Amniotic stem cell (primary cell): Measurements from ENCODE around the gene NSD1.

Experiments
- DNase-seq: peaks from one replicate; lab custom pipeline; 2025; lab: John Stamatoyannopoulos, UW

NSD1 gene

GRCh38 chr5:177133096-177133852 lies at the start of gene NSD1:
TSS of gene NSD1 (plus strand) at chr5:177133773. CDS start at chr5:177135104, 1,331 bp downstream.
- no peak for DNase-seq

GRCh38 chr5:177084175-177084574 lies 49.4 kb upstream of the NSD1 start:
- no peak for DNase-seq

GRCh38 chr5:177085985-177086653 lies 47.5 kb upstream of the NSD1 start:
- DNase-seq = no peak

GRCh38 chr5:177086654-177087397 lies 46.7 kb upstream of the NSD1 start, which contains the start of gene FGFR4:
TSS of gene FGFR4 (plus strand) at chr5:177086915. CDS start at chr5:177089603, 2,688 bp downstream.
- DNase-seq = no peak

- DNase-seq = no peak
Measured at GRCh38 chr5:177087398-177088005, 46.1 kb upstream of the NSD1 start.

GRCh38 chr5:177089127-177089526 lies 44.4 kb upstream of the NSD1 start:
- DNase-seq = no peak

GRCh38 chr5:177089825-177090641 lies 43.5 kb upstream of the NSD1 start:
- no peak for DNase-seq

GRCh38 chr5:177090813-177091212 lies 42.8 kb upstream of the NSD1 start:
- no peak for DNase-seq

GRCh38 chr5:177091232-177091631 lies 42.3 kb upstream of the NSD1 start:
- no peak for DNase-seq

GRCh38 chr5:177092178-177093081 lies 41.1 kb upstream of the NSD1 start:
- no peak for DNase-seq

- DNase-seq = no peak
Measured at GRCh38 chr5:177093082-177093712, 40.4 kb upstream of the NSD1 start.

GRCh38 chr5:177093803-177094202 lies 39.8 kb upstream of the NSD1 start:
- DNase-seq = no peak

- DNase-seq = no peak
Measured at GRCh38 chr5:177094224-177095087, 39.1 kb upstream of the NSD1 start.

- DNase-seq = no peak
Measured at GRCh38 chr5:177095088-177095669, 38.4 kb upstream of the NSD1 start.

GRCh38 chr5:177096162-177097015 lies 37.2 kb upstream of the NSD1 start:
- no peak for DNase-seq

- DNase-seq = no peak
Measured at GRCh38 chr5:177097016-177097985, 36.3 kb upstream of the NSD1 start.
